GM18867 (cell line): ENCODE measurements around the gene MAPK1.
"Not testable (repeated sequence)": the region's sequence is repeated elsewhere in the genome, so short reads cannot be mapped to it uniquely, and the experiment has no call there.

ENCODE experiments used
- ATAC-seq: cut with Tn5 transposase; IDR thresholded peaks from one replicate; pipeline ENCODE4 v1.9.1; 2021; ENCODE audit warnings: mild to moderate bottlenecking, moderate library complexity; ENCODE audit not compliant: unreplicated experiment

Gene MAPK1

GRCh38 chr22:21849489-21849888 is 18.0 kb downstream of the MAPK1 start:
- ATAC-seq = no peak

DNA sequence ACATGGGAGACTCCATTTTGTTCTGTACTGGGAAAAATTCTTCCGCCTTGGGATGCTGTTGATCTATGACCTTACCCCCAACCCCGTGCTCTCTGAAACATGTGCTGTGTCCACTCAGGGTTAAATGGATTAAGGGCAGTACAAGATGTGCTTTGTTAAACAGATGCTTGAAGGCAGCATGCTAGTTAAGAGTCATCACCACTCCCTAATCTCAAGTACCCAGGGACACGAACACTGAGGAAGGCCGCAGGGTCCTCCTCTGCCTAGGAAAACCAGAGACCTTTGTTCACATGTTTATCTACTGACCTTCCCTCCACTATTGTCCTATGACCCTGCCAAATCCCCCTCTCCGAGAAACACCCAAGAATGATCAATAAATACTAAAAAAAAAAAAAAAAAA is 19.4 kb downstream of the MAPK1 start:
- not testable (repeated sequence) for ATAC-seq

- no peak for ATAC-seq
Measured at GRCh38 chr22:21845558-21846453, 21.6 kb downstream of the MAPK1 start.

DNA sequence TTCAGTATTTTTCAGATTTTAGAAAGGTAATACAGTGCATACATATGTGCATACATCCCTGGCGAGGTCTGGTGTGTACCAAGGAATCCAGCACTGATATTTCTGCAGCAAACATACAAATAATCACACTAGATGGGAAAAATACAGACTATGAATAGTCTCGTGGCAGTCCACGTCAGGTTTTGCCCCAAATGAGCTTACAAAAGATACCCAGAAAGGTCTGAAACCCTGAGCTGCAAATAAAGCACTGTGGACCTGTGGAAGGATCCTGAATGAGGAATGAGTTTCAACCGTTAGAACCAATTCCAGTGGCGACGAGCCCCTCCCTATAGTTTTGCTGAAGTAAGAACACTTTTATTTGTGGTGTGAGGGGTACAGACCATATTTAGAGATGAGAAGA is 24.5 kb downstream of the MAPK1 start:
- no peak for ATAC-seq

- ATAC-seq = no peak
Measured at GRCh38 chr22:21841422-21841821, 26.0 kb downstream of the MAPK1 start.

DNA sequence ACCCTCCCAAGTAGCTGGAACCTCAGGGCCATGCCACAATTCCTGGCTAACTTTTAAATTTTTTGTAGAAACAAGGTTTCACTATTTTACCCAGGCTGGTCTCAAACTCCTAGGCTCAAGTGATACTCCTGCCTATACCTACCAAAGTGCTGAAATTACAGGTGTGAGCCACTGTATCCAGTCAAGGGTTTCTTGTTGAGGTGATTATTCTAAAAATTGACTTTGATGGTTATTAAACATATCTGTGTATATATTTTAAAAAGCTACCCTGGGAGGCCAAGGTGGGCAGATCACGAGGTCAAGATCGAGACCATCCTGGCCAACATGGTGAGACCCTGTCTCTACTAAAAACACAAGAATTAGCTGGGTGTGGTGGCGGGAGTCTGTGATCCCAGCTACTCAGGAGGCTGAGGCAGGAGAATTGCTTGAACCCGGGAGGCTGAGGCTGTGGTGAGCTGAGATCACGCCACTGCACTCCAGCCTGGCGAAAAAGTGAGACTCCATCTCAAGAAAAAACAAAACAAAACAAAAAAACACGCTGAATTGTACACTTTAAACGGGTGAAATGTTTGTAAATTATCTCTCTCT is 27.1 kb downstream of the MAPK1 start:
- ATAC-seq = no peak

- ATAC-seq = no peak
Measured at GRCh38 chr22:21839765-21840140, 27.7 kb downstream of the MAPK1 start.

GRCh38 chr22:21839104-21839764 is 28.2 kb downstream of the MAPK1 start:
- ATAC-seq = not testable (repeated sequence)

DNA sequence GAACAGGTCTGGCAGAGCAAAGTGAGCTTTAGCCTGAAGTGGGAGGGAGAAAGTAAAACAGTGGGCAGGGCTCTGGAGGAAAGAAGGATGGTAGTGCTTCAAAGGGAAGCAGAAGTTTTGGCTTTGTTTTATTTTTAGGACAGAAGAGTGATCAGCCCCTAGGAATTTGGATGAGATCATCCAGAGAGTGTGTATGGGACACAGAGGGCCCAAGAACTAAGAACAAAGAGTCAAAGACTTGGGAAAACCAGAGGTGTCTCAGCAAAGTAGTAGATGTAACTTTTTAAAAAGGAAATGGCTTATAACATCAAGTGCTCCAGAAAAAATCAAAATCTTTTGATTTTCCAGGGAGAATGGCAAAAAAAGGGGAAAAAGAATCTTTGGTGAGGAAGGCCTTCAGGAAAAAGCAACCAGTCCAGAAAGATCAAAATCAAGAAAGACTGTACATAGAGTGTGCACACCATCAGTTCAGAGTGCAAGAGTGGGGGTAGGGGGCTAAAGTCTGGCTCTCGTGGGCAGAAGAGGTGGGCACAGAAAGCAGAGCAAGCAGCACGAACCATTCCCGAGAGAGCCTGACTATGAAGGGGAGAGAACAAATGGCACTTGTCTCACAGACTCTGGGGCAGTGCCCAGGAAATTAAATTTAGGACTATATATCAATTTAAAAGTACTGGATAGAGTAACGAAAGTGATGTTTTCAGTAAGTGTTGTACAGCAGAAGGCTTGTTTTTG is 30.0 kb downstream of the MAPK1 start:
- ATAC-seq = no peak

- not testable (repeated sequence) for ATAC-seq
Measured at GRCh38 chr22:21836486-21836885, 31.0 kb downstream of the MAPK1 start.

- no peak for ATAC-seq
Measured at GRCh38 chr22:21835378-21835777, 32.1 kb downstream of the MAPK1 start.

DNA sequence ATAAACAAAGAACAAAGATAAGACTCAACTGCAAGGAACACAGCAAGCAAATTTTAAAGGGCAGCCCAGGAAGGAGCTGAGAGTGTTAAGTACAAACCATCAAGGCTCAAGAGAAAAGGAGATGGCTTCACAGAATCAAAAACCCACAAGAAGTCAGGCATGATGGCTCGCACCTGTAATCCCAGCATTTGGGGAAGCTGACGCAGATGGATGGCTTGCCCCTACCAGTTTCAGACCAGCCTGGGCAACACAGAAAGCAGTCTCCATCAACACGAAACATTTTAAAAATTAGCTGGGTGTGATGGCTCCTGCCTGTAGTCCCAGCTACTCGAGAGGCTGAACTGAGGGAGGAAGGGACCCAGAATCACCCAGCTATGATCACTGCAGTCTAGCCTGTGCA is 32.6 kb downstream of the MAPK1 start:
- ATAC-seq = no peak

- ATAC-seq = no peak
Measured at GRCh38 chr22:21832291-21833290, 34.9 kb downstream of the MAPK1 start.

DNA sequence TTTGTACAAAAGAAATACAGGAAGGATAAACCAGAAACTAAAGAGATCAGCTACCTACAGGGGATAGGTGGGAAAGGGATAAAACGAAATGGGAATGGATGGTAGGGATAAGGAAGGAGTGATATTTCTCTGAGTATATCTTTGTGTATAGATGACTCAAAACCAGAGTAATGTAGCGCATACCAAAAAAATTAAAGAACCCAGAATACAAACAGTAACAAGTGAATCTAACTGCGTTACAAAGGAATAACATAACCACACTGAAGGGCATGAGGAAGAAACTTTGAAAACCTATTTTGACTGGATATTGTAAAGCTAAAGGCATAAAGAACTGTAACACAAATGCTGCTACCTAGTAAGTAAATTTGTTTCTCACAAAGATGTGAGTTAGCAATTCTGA is 37.9 kb downstream of the MAPK1 start:
- ATAC-seq = no peak

DNA sequence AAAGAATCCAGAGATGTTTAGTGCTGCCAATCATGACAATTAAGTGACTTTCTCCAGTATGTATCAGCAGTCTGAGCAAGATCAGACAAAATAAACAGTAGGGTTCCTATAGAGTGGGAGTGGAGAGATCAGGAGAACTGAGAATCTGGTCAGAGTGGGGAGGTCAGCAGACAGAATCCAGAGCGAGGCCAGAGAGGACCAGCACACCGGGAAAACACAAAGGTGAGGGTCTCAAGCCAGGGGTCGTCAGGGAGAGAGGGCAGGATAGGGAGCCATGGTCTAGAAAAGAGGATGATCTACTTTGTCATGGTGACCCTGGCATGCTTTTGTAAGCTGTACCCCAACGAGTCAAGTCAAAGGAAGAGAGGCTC is 39.2 kb downstream of the MAPK1 start:
- ATAC-seq = no peak

GRCh38 chr22:21827628-21828267 is 39.7 kb downstream of the MAPK1 start:
- no peak for ATAC-seq

GRCh38 chr22:21826204-21826603 is 41.2 kb downstream of the MAPK1 start:
- ATAC-seq = no peak

GRCh38 chr22:21824962-21825361 is 42.5 kb downstream of the MAPK1 start:
- ATAC-seq = not testable (repeated sequence)

GRCh38 chr22:21824445-21824912 is 43.0 kb downstream of the MAPK1 start:
- no peak for ATAC-seq
